Left cardiac atrium (tissue), 4 donors: Measurements from ENCODE around the gene RAB9A. TPM values are rescaled to one million over a fixed set of nuclear protein-coding genes. Genes with fewer than 3 reads are reported as not detected.
"Not testable (repeated sequence)": the region's sequence is repeated elsewhere in the genome, so short reads cannot be mapped to it uniquely, and the experiment has no call there.

Source experiments
- ATAC-seq, 2 donors: fragments of 200-7000 bp; cut with Tn5 transposase; one replicate each; pipeline ENCODE4 v1.9.1; 2020; ENCODE audit warnings: mild to moderate bottlenecking in 2 of 2, moderate library complexity in 2 of 2
- DNase-seq: peaks from one replicate; pipeline ENCODE4 v3.0.0-alpha.2; 2020
- intact Hi-C, 2 donors: fragments of 100-400 bp; cut with DNase I; formaldehyde crosslinking; loops; one replicate each; pipeline versions ENCODE4 v1.14.1 to v1.15.1; 2022 to 2023
- total RNA-seq, 2 donors: library from RNA; stranded (reverse); fragmentation: NEBNext Ultra II Directional; extraction: Animal tissue kit (Norgen Biotek cat#: 25700); gene quantifications; one replicate each; pipeline ENCODE4 v1.2.1, GENCODE V29; 2021
- donor health status: DM: no; HTN: yes; CAD: no.
- donor health status: DM: no; HTN: yes; CAD: no; lungs with severe emphysema.
- donor health status: DM: yes; HTN: yes; CAD: no.
- donor health status: Dilated cardiomyopathy.

The RAB9A gene
- total RNA-seq, 2 donors from 2014 or later, result 21.4 to 25.2 TPM

DNA sequence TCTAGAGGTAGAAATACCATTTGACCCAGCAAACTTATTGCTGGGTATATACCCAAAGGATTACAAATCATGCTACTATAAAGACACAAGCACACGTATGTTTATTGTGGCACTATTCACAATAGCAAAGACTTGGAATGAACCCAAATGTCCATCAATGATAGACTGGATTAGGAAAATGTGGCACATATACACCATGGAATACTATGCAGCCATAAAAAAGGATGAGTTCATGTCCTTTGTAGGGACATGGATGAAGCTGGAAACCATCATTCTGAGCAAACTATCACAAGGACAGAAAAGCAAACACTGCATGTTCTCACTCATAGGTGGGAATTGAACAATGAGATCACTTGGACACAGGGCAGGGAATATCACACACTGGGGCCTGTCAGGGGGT, 41.6 kb downstream of the RAB9A start:
- intact Hi-C loops, DNase-seq, ATAC-seq: not testable (repeated sequence)

- intact Hi-C loops, result no loop called here
These were observed 43.5 kb downstream of the RAB9A start for GRCh38 chrX:13732246-13733067.

GRCh38 chrX:13733506-13733905, 44.6 kb downstream of the RAB9A start:
- no peak for ATAC-seq
- no peak for DNase-seq
- intact Hi-C loops, result no loop called here

More at GRCh38 chrX:13732246-13733067, 43.5 kb downstream of the RAB9A start:
- DNase-seq, result no peak
- ATAC-seq, result no peak

DNA sequence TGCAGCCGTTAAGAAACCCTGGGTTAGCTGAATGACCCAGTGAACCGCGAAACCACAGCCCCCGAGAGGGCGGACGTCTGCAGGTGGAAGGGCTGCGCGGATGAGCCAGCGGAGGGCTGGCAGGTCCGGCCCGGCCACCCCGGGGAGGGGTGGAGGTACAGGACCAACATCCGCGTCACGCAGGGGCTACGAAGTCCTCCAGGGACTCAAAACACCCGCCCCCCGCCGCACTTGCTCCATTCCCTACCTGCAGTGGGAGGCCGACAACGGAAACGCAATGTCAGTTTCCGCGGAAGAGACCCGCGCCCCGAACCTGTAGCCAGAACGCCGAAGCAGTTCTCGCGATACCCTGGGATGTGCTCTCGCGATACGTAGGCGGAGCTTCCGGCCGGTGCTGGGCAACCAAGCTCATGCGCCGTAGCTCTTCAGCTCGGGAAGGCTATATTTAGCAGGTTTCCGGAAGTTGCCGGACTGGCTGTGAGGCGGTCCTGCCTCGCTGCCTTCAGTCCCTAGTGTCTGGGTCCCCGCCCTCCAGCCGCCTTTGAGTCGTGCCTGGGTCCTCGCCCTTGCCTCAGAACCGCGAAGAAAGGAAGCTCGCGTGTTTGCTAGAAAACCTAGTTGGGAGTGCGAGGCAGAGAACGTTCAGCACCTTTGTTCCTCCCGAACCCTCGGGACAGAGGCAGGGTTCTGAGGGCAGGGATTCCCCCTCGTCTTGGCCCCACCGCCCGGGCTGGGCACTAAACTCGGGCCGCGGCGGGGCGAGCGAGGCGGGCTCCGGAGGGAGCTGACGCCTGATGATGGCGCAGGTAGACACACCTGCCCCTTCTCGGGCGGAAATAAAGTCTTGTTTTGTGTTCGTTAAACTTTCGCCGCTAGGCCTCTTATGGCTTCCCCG, 45.6 kb downstream of the RAB9A start, which contains the start of the genes OFD1 and TRAPPC2:
Gene OFD1 (plus strand): TSS at position 471 of the 895 bp plus-strand sequence. CDS start 324 bp downstream, at position 795.
Gene TRAPPC2 (minus strand): TSS at position 343 of the 895 bp plus-strand sequence. CDS start 14,657 bp downstream, outside the sequence.
- peak; percentile 98 to 100 for ATAC-seq
- intact Hi-C loops, result no loop called here

GRCh38 chrX:13741695-13742094, 52.8 kb downstream of the RAB9A start:
- ATAC-seq (no peak), DNase-seq (no peak)
- intact Hi-C loops, result no loop called here

More for the DNA sequence above, 45.6 kb downstream of the RAB9A start, which contains the start of the genes OFD1 and TRAPPC2:
- DNase-seq, result peak; percentile 93

DNA sequence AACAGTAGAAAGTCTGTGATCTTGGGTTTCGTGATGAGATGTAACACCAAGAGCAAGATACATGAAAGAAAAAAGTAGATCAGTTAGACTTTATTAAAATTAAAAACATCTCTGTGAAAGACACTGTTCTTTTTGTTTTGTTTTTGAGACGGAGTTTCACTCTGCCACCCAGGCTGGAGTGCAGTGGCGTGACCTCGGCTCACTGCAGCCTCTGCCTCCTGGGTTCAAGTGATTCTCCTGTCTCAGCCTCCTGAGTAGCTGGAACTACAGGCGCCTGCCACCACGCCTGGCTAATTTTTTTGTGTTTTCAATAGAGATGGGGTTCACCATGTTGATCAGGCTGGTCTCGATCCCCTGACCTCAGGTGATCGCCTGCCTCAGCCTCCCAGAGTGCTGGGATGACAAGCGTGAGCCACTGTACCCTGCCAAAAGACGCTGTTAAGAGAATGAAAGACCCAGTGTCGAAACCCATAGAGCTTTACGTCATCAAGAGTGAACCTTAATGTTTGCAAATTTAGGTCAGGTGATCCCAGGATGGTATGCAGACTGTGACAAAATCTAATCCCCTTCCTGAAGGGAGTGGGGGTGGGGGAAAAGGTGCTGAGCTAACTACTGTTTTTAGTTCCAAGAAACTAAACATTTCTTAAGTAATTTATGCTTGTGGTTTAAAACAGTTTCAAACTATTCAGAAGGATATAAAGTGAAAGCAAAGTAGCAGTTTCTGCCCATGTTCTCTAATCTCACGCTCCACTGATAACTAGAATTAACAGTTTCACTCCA, 53.7 kb downstream of the RAB9A start:
- ATAC-seq (no peak), DNase-seq (no peak)
- intact Hi-C loops, result no loop called here

GRCh38 chrX:13747836-13748235, 58.9 kb downstream of the RAB9A start:
- peak; percentile 44 to 56 for ATAC-seq
- DNase-seq, result no peak
- intact Hi-C loops, result loop anchor here in 1 of 2 donors (5.0 kb wide), 2 partner anchors 91 to 241 kb away; no protein-coding TSS in a partner anchor

DNA sequence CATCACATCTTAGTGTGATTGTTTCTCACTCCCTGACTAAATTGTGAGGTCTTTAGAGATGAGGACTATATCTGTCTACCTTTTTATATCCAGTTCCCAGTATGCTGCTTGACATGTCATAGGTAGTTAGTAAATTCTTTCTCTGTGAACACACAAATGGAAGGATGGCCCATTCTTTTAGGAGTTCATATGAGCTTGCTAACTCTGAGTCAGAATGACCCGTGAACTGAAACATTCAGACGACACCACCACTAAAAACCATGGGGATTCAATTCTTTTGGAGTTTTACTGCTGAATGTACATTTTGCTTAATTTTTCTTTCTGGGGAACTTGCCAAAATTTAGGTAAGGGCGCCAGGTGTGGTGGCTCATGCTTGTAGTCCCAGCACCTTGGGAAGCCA, 59.6 kb downstream of the RAB9A start:
- DNase-seq (no peak), ATAC-seq (no peak)
- intact Hi-C loops, result loop anchor here in 1 of 2 donors (5.0 kb wide), 2 partner anchors 91 to 241 kb away; no protein-coding TSS in a partner anchor

DNA sequence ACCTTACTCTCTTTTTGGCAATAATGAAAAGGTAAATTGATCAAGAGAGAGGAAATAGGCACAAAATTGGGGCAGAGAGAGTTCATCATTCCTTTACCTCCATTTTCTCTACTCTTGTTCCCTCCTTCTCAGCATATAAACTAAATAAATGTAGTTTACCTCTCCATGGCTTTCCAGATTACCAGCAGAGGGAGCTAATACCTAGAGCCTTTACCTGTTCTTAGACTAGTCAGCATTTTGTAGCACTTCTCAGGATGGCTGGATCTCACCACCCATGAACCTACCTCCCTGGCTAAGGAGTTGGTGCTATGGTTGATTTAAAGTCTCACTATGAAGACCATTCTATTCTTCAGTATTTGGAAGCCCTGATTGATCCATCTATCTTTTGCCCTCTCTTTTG, 61.3 kb downstream of the RAB9A start:
- intact Hi-C loops, result loop anchor here (5.0 to 10.0 kb wide), 2 partner anchors 93 to 285 kb away; no protein-coding TSS in a partner anchor
- no peak for DNase-seq

DNA sequence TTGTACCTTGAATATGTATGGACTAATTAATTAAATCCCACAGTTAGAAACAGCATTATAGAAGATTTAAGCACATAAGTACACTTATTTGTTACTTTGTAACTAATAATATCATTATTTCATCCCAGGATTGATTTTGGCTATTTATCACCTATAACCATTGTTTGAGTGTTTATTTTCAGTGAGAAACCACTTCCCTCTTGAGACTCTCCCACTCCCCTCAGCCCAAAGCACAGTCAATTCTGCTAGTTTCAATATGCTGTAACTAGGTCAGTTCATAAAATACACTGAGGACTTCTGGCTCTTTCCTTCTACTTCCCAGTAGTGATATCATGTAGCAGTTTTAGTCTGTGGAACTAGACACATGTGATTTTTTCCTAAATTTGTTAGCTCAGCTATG, 61.9 kb downstream of the RAB9A start:
- ATAC-seq, result no peak
- intact Hi-C loops, result loop anchor here (5.0 to 10.0 kb wide), 2 partner anchors 94 to 284 kb away; no protein-coding TSS in a partner anchor
- DNase-seq, result no peak

More for the DNA sequence above, 61.3 kb downstream of the RAB9A start:
- peak in 1 of 2 donors; percentile 30 for ATAC-seq

DNA sequence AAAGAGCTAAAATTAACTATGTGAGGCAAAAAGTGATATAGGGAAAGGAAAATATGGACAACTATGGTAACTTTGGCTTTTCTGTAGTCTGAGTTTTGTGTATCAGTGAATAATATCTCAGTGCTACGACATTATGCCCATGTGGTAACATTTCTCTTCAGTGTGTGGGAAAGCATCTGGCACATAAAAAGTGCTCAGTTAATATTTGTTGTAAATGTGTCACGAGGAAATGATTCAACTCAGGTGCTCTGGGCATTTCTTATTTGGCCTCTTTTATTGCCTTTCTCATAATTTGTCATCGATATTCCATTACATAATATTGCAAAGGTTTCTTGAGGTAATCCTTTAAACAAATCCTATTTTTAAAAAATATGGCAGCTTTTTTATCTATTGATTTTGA, 63.2 kb downstream of the RAB9A start:
- no peak for ATAC-seq
- no peak for DNase-seq
- intact Hi-C loops, result loop anchor here (5.0 to 10.0 kb wide), 2 partner anchors 95 to 283 kb away; no protein-coding TSS in a partner anchor

DNA sequence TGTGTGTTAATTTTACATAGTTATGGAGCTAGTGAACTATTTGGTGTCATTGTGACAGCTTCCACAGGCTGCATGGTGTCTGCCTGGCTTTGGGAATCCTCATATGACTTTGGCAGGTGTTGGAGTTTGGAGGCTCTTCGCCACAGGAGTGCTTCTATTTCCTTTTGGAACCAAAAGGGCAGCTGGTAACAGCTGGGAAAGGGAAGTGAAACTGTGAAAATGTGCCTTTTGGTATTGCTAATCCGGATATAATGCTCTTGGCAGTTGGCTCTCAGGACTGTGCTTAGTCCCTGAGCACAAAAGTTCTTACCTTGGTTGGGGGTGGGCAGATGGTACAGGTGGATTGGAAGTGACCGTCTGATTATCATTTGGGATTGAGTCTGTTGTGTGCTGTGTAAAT, 63.7 kb downstream of the RAB9A start:
- intact Hi-C loops, result loop anchor here (5.0 to 10.0 kb wide), 2 partner anchors 95 to 282 kb away; no protein-coding TSS in a partner anchor
- no peak for DNase-seq
- ATAC-seq, result no peak

DNA sequence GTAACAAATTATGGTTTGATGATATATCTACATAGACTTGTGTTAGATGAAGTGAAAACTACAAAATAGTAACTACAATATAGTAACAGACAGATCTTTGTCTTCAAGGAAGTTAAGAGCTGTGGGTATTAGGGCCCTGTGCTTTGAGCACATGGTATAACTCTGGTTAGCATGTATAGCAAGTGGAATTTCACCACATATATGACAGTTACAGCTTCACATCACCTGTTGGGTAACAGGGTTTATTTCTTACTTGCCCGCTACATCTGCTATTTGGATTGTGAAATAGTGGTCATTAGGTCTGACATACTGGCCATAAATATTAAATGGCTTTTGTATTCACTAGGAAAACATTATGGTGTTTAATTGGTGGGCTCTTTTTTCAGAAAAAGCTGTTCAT, 65.8 kb downstream of the RAB9A start:
- intact Hi-C loops, result loop anchor here (5.0 to 10.0 kb wide), 2 partner anchors 97 to 280 kb away; no protein-coding TSS in a partner anchor
- ATAC-seq (no peak), DNase-seq (no peak)

DNA sequence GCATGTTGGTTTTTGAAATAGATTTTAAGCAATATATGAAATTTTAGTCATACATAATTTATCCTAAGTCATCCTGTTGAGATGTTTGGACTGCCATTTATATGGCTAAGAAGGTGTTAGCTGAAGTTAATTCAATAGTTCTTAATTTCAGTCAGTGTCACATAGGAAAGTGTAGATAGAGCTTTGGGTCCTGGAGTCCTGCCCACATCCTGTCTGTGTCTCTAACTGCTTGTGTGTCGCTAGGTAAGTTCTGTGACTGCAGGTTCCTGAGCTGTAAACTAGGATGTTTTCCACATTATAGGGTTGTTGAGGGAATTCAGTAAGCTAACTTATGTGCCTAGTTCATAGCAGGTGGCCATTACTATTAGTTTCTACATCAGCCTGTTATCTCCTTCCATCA, 66.3 kb downstream of the RAB9A start:
- ATAC-seq (no peak), DNase-seq (no peak)
- intact Hi-C loops, result loop anchor here in 1 of 2 donors (10.0 kb wide), 1 partner anchor 280 kb away; no protein-coding TSS in a partner anchor

DNA sequence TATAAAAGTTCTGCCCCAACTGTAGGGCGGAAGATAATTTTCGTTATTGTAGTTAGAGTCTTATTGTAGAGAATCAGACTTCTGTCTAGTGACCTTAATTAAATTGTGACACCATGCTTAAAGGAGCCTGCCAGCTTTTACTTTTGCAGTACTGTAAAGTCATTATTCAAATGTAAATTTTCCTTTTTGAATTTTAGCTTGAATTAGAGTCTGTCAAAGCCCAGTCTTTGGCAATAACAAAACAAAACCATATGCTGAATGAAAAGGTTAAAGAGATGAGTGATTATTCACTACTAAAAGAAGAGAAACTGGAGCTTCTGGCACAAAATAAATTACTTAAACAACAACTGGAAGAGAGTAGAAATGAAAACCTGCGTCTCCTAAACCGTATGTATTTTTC, 67.5 kb downstream of the RAB9A start:
- intact Hi-C loops, result loop anchor here in 1 of 2 donors (10.0 kb wide), 1 partner anchor 278 kb away; no protein-coding TSS in a partner anchor
- ATAC-seq (no peak), DNase-seq (no peak)

- intact Hi-C loops, result loop anchor here in 1 of 2 donors (10.0 kb wide), 1 partner anchor 276 kb away; no protein-coding TSS in a partner anchor
- no peak for ATAC-seq
- no peak for DNase-seq
These were observed 70.3 kb downstream of the RAB9A start for GRCh38 chrX:13759152-13759718.
